Activated CD8-positive, alpha-beta memory T cell treated with anti-CD3 and anti-CD28 coated beads for 36 hours (primary cell): ENCODE data around the gene ATF7IP. TPM values are rescaled to one million over a fixed set of nuclear protein-coding genes. Genes with fewer than 3 reads are reported as not detected.

Source experiments
- CTCF ChIA-PET: fragments of 350-600 bp; sonication (Branson Sonifier 250); formaldehyde crosslinking; loops from one replicate; lab custom pipeline; 2021; ENCODE audit warnings: antibody characterized with exemption; lab: Charles Lee
- POLR2A ChIA-PET: fragments of 350-600 bp; sonication (Branson Sonifier 250); formaldehyde crosslinking; loops from one replicate; lab custom pipeline; 2021; ENCODE audit warnings: antibody characterized with exemption; lab: Charles Lee
- total RNA-seq, 2 experiments: library from RNA; stranded (reverse); gene quantifications; one replicate each; pipeline ENCODE4 v1.2.3, GENCODE V29; 2021

Gene ATF7IP
- total RNA-seq, 2 experiments from 2014 or later, result 68.0 to 75.8 TPM

- ChIA-PET POLR2A (interaction anchor here (0.5 to 1.8 kb wide), 10 partner anchors 19 to 1669 kb away, joined by 3 to 13 read pairs (median 7); a partner anchor contains a TSS), CTCF (interaction anchor here (0.5 to 2.4 kb wide), 10 partner anchors 22 to 403 kb away, joined by 3 to 13 read pairs (median 6); no protein-coding TSS in a partner anchor)
Measured at GRCh38 chr12:14366209-14367039, 942 bp downstream of the ATF7IP start.

- ChIA-PET CTCF (interaction anchor here (2.4 kb wide), 1 partner anchor 27 kb away, joined by 10 read pairs; no protein-coding TSS in a partner anchor), POLR2A (interaction anchor here (1.5 kb wide), 1 partner anchor 595 kb away, joined by 4 read pairs; no protein-coding TSS in a partner anchor)
Measured at GRCh38 chr12:14367040-14367661, 1.7 kb downstream of the ATF7IP start.

- POLR2A ChIA-PET, result interaction anchor here (0.6 to 0.9 kb wide), 2 partner anchors 15 to 24 kb away, joined by 4 to 5 read pairs; no protein-coding TSS in a partner anchor
- CTCF ChIA-PET, result interaction anchor here (1.5 kb wide), 1 partner anchor 25 kb away, joined by 4 read pairs; no protein-coding TSS in a partner anchor
Measured at GRCh38 chr12:14369311-14369710, 3.8 kb downstream of the ATF7IP start.

- ChIA-PET CTCF (interaction anchor here (1.3 kb wide), 1 partner anchor 15 kb away, joined by 3 read pairs; no protein-coding TSS in a partner anchor), POLR2A (interaction anchor here (1.1 kb wide), 1 partner anchor 13 kb away, joined by 4 read pairs; no protein-coding TSS in a partner anchor)
Measured at GRCh38 chr12:14373217-14373616, 7.7 kb downstream of the ATF7IP start.

- CTCF ChIA-PET, result no interaction called here
- POLR2A ChIA-PET, result no interaction called here
Measured at GRCh38 chr12:14379508-14379907, 14.0 kb downstream of the ATF7IP start.

- ChIA-PET CTCF (interaction anchor here (0.6 to 1.5 kb wide), 5 partner anchors 9 to 385 kb away, joined by 3 to 7 read pairs (median 3); no protein-coding TSS in a partner anchor), POLR2A (interaction anchor here (0.7 to 2.0 kb wide), 5 partner anchors 8 to 127 kb away, joined by 3 to 9 read pairs (median 3); partner anchors contain the start of gene ATF7IP)
Measured at GRCh38 chr12:14384783-14385638, 19.5 kb downstream of the ATF7IP start.

- ChIA-PET CTCF (interaction anchor here (0.7 to 1.3 kb wide), 3 partner anchors 11 to 15 kb away, joined by 3 read pairs; no protein-coding TSS in a partner anchor), POLR2A (interaction anchor here (0.6 to 0.7 kb wide), 2 partner anchors 12 to 416 kb away, joined by 3 to 4 read pairs; partner anchors contain the start of gene C12orf60)
Measured at GRCh38 chr12:14387219-14387871, 21.9 kb downstream of the ATF7IP start.

- POLR2A ChIA-PET, result no interaction called here
Measured at GRCh38 chr12:14390449-14390848, 25.0 kb downstream of the ATF7IP start.

GRCh38 chr12:14390870-14391530 is 25.5 kb downstream of the ATF7IP start:
- POLR2A ChIA-PET, result no interaction called here
- CTCF ChIA-PET, result interaction anchor here (1.0 to 1.3 kb wide), 2 partner anchors 11 to 118 kb away, joined by 3 read pairs; no protein-coding TSS in a partner anchor

More at GRCh38 chr12:14390449-14390848, 25.0 kb downstream of the ATF7IP start:
- CTCF ChIA-PET, result interaction anchor here (1.0 to 1.3 kb wide), 2 partner anchors 12 to 118 kb away, joined by 3 read pairs; no protein-coding TSS in a partner anchor

GRCh38 chr12:14393751-14394150 is 28.3 kb downstream of the ATF7IP start:
- CTCF ChIA-PET, result interaction anchor here (1.7 to 2.1 kb wide), 2 partner anchors 9 to 28 kb away, joined by 7 to 10 read pairs; partner anchors contain the start of gene ATF7IP
- POLR2A ChIA-PET, result interaction anchor here (1.3 to 1.5 kb wide), 2 partner anchors 9 to 28 kb away, joined by 9 to 13 read pairs; partner anchors contain the start of gene ATF7IP

GRCh38 chr12:14394317-14395073 is 29.0 kb downstream of the ATF7IP start:
- CTCF ChIA-PET, result interaction anchor here (0.6 to 2.1 kb wide), 7 partner anchors 9 to 153 kb away, joined by 3 to 10 read pairs (median 4); partner anchors contain the start of gene ATF7IP
- POLR2A ChIA-PET, result interaction anchor here (0.5 to 1.5 kb wide), 6 partner anchors 10 to 136 kb away, joined by 3 to 13 read pairs (median 6); partner anchors contain the start of gene ATF7IP

- CTCF ChIA-PET, result interaction anchor here (0.6 to 2.1 kb wide), 6 partner anchors 10 to 154 kb away, joined by 3 to 10 read pairs (median 4); partner anchors contain the start of gene ATF7IP
- POLR2A ChIA-PET, result interaction anchor here (0.5 to 1.5 kb wide), 7 partner anchors 11 to 137 kb away, joined by 3 to 13 read pairs (median 4); partner anchors contain the start of gene ATF7IP
Measured at GRCh38 chr12:14395074-14395778, 29.7 kb downstream of the ATF7IP start.

GRCh38 chr12:14396071-14396470 is 30.6 kb downstream of the ATF7IP start:
- CTCF ChIA-PET, result interaction anchor here (0.8 kb wide), 1 partner anchor 30 kb away, joined by 3 read pairs; the partner anchor contains the start of gene ATF7IP
- POLR2A ChIA-PET, result interaction anchor here (0.5 to 1.0 kb wide), 2 partner anchors 20 to 28 kb away, joined by 3 read pairs; no protein-coding TSS in a partner anchor

GRCh38 chr12:14399871-14400270 is 34.4 kb downstream of the ATF7IP start:
- ChIA-PET POLR2A (interaction anchor here (0.7 kb wide), 1 partner anchor 12 kb away, joined by 4 read pairs; no protein-coding TSS in a partner anchor), CTCF (no interaction called here)

- ChIA-PET CTCF (no interaction called here), POLR2A (no interaction called here)
Measured at GRCh38 chr12:14400599-14400998, 35.1 kb downstream of the ATF7IP start.
